KBM-7 (cell line): ENCODE measurements around the gene MYL2.
A peak's percentile ranks its signal among the peaks of the same experiment; 100 is the strongest.
"Not testable (repeated sequence)": the region's sequence is repeated elsewhere in the genome, so short reads cannot be mapped to it uniquely, and the experiment has no call there.

Source experiments
- DNase-seq: peaks from one replicate; pipeline ENCODE4 v3.0.0-alpha.2; 2015
- in situ Hi-C: fragments of 300-500 bp; cut with MboI; formaldehyde crosslinking; loops from 2 replicates; pipeline ENCODE4 v1.14.3; 2020; ENCODE audit warnings: low sequenced_read_pairs, low pct_unique_long_range_greater_than_20kb, mixed read lengths

Gene MYL2

DNA sequence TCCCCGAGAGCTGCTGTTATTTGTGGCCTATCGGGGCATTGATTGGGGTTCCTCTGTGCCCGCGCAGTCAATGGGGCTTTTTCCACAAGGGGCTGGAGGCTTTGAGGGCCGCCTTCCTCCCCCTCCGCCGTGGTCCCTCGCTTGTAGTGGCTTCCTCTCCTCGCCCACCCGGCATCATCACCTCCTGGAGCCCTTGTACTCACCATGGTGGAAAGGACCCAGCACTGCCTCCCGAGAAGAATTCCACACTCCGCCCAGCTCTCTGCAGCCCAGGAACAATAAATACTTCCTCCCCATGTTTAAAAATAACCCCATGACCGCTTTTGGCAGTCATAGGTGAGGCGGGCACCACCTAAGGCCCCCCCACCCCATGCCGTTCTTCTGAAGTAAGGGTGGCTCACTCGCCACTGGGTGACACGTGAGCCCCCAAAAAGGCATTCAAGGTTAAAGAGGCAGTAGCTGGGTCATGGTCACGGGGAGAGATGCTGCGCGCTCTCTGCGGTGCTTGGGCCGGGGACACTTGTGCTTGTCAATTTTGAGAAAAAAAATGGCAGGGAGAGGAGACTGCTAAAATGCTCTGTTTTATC is at the start of gene MYL2:
TSS of gene MYL2 (minus strand) at position 256 of the 587 bp plus-strand sequence. CDS start at position 206, 50 bp downstream.
- DNase-seq, result no peak
- in situ Hi-C loops, result no loop called here

GRCh38 chr12:110966081-110966760 is 45.8 kb upstream of the MYL2 start:
- in situ Hi-C loops, result no loop called here
- no peak for DNase-seq

GRCh38 chr12:110965574-110965973 is 45.2 kb upstream of the MYL2 start:
- DNase-seq, result no peak

GRCh38 chr12:110960795-110961194 is 40.4 kb upstream of the MYL2 start:
- DNase-seq, result no peak
- in situ Hi-C loops, result no loop called here

More at GRCh38 chr12:110965574-110965973, 45.2 kb upstream of the MYL2 start:
- in situ Hi-C loops, result no loop called here

- in situ Hi-C loops, result no loop called here
- DNase-seq, result no peak
Observed at GRCh38 chr12:110957652-110958051, 37.3 kb upstream of the MYL2 start.

DNA sequence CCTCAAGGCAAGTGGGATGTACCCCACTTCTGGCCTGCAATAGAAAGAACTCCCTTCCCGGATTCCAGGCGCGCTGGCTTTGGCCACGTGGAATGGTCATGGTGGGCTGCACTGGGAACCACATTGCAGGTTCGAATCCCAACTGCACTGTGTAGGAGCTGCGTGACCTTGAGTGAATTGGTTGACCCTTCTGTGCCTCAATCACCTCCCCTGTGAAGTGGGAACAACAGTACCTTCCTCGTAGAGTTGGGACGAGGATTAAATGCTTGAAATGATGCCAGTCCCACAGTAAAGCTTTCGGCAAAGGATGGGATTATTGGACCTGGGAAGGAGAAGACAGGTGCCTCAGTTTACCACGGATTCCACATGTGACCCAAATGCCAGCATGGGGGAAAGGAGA is 36.8 kb upstream of the MYL2 start:
- no peak for DNase-seq
- in situ Hi-C loops, result no loop called here

GRCh38 chr12:110950867-110951266 is 30.5 kb upstream of the MYL2 start:
- in situ Hi-C loops, DNase-seq: not testable (repeated sequence)

- in situ Hi-C loops, DNase-seq: not testable (repeated sequence)
Observed at GRCh38 chr12:110950466-110950865, 30.1 kb upstream of the MYL2 start.

- in situ Hi-C loops, result no loop called here
- DNase-seq, result no peak
Observed at GRCh38 chr12:110948041-110948440, 27.7 kb upstream of the MYL2 start.

DNA sequence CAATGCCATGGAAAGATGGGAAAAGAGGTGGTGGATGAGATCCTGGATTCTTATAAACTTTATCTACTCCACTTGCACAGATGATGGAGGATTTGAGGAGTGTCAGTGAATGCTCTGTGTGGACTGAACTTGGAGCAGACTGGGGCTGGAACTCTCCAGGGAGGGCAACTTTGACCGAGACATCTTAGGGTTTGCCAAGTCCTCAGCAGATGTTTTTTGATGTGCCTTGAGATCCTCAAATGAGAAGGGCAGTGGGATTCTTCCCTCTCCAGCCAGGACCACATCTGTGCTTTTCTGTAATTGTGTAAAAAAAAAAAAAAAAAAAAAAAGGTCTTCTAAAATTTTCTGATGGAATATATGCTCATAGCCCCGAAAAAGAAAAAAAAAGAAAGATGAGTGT is 23.0 kb upstream of the MYL2 start:
- in situ Hi-C loops, result no loop called here
- no peak for DNase-seq

DNA sequence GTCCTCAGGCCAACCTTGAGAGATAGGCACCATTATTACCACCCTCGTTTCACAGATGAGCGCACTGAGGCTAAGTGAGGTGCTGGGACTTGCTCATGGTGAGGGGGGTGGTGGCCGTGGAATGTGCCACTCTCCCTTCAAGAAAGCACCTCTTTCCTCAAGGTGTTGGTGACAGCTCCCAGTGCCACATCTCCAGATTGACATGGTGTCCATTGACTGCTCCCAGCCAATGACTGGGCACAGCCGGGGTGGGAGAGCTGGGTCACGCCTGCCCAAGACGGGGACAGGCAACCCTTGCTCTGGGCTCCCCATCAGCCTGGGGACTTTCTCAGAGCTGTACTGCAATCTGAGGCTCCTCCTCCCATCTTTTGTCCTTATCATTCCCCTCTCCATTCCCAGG is 21.0 kb upstream of the MYL2 start:
- DNase-seq, result no peak
- in situ Hi-C loops, result no loop called here

GRCh38 chr12:110940933-110941332 is 20.6 kb upstream of the MYL2 start:
- no peak for DNase-seq
- in situ Hi-C loops, result no loop called here

GRCh38 chr12:110940296-110940695 is 19.9 kb upstream of the MYL2 start:
- DNase-seq, result no peak
- in situ Hi-C loops, result no loop called here

GRCh38 chr12:110937104-110937641 is 16.8 kb upstream of the MYL2 start:
- in situ Hi-C loops, result loop anchor here (10.0 kb wide), 1 partner anchor 358 kb away; no protein-coding TSS in a partner anchor
- peak; percentile 75 for DNase-seq

- in situ Hi-C loops, result loop anchor here (10.0 kb wide), 1 partner anchor 358 kb away; no protein-coding TSS in a partner anchor
- no peak for DNase-seq
Observed at GRCh38 chr12:110936367-110937103, 16.2 kb upstream of the MYL2 start.

- in situ Hi-C loops, result loop anchor here (10.0 kb wide), 1 partner anchor 359 kb away; no protein-coding TSS in a partner anchor
- DNase-seq, result no peak
Observed at GRCh38 chr12:110935588-110935987, 15.2 kb upstream of the MYL2 start.

GRCh38 chr12:110934093-110934852 is 13.9 kb upstream of the MYL2 start:
- no peak for DNase-seq
- in situ Hi-C loops, result loop anchor here (10.0 kb wide), 1 partner anchor 361 kb away; no protein-coding TSS in a partner anchor

- no peak for DNase-seq
- in situ Hi-C loops, result loop anchor here (10.0 kb wide), 1 partner anchor 361 kb away; no protein-coding TSS in a partner anchor
Observed at GRCh38 chr12:110933326-110933974, 13.1 kb upstream of the MYL2 start.
